Measurements from ENCODE around the gene ADCY10. TPM values are rescaled to one million over a fixed set of nuclear protein-coding genes. Genes with fewer than 3 reads are reported as not detected.
"Not testable (repeated sequence)": the region's sequence is repeated elsewhere in the genome, so short reads cannot be mapped to it uniquely, and the experiment has no call there.

ADCY10 gene
- total RNA-seq, 1 donor from 2014 or later: 1.9 TPM

DNA sequence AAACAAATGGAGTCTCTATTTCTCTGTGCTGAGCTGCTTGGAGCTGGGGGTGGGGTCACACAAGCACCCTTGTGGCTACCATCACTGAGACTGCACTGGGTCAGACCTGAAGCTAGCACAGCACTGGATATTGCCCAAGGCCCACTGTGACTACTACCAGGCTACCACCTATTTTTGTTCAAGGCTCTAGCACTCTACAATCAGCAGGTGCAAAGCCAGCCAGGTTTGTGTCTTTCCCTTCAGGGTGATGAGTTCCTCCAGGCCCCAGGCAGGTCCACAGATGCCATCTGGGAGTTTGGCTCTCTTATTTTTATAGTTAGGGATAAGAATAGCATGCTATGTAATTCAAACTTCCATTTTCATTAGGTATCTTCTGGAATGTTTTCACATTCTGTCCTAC lies 23.5 kb downstream of the ADCY10 start:
- DNase-seq (ENCODE audit: low spot score): no peak

DNA sequence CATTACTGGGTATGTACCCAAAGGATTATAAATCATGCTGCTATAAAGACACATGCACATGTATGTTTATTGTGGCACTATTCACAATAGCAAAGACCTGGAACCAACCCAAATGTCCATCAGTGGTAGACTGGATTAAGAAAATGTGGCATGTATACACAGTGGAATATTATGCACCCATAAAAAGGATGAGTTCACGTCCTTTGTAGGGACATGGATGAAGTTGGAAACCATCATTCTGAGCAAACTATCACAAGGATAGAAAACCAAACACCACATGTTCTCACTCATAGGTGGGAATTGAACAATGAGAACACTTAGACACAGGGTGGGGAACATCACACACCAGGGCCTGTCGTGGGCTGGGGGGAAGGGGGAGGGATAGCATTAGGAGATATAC lies 26.7 kb downstream of the ADCY10 start:
- not testable (repeated sequence) for DNase-seq (ENCODE audit: low spot score)

DNA sequence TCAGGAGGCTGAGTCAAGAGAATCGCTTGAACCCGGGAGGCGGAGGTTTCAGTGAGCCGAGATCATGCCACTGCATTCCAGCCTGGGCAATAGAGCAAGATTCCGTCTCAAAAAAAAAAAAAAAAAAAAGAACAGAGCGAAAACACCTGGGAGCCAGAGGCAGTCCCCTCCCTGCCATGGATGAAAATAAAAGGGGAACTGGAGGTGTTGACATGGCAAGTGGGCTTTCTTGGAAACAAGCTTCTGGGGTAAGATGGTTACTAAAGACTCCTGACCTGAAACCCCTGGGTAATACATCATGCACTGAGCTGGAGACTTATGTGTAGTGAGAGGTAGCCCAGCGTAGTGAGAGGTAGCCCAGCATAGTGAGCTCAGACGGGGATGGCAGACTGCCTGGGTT lies 31.6 kb downstream of the ADCY10 start:
- no peak for DNase-seq (ENCODE audit: low spot score)

GRCh38 chr1:167881786-167882185 lies 32.1 kb downstream of the ADCY10 start:
- no peak for DNase-seq (ENCODE audit: low spot score)

DNA sequence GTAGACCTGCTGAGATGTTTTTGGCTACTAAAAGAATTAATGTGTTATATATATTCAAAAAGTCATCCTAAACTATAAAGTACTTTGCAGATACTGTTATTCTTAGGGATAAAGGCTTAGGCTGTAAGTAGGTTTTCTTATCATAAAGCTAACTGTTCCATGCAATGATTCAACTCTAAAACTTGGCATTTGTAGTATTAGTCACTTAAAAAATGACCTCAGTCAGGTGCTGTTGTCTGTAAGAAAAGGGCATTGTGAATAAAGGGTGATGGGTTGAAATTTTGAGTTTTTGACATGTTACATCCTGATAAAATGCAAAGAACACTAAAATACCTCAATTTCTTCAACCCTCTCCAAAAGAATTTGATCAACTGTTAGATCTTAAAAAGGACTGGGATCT lies 32.9 kb downstream of the ADCY10 start:
- peak; percentile 12 for DNase-seq (ENCODE audit: low spot score)

DNA sequence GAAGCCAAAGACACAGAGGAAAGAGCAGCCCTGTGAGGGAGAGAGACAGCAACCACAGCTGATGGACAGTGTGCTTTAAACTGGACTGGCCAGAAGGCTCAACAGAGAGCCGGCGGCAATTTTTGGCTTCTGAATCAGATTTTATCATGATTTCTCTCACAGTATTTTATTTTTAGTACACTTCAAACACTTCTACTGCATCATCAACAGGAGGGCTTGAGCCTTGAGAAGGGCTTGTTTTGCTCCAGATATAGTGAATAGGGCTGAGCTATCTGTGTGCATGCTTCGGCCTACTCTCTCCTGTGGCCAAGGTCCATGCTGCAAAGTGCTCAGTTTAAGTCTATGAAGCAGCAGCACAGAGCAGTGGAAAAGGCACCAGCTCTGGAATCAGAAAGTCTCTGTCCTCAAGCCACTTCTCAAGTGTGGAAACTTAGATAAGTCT lies 33.3 kb downstream of the ADCY10 start:
- DNase-seq (ENCODE audit: low spot score): peak; percentile 30

DNA sequence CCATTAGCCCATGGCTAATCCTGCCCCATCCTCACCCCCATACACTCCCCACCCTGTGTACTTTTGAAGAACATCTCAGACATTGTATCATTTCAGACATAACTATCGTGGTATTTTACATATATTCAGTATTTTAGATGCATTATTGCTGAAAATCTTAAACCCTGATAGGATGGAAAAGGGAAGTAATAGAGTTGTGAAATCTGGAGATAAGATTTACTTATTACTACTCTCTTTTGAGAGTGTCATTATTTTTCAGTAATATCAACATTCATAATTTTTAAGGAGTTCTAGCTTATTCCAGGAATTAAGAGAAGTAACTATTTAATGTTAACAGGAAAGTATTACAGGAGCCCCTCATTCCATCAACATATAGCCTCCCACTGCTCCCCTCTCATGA lies 34.4 kb downstream of the ADCY10 start:
- DNase-seq (ENCODE audit: low spot score): no peak

- no peak for DNase-seq (ENCODE audit: low spot score)
Measured at GRCh38 chr1:167878372-167879160, 35.4 kb downstream of the ADCY10 start.

DNA sequence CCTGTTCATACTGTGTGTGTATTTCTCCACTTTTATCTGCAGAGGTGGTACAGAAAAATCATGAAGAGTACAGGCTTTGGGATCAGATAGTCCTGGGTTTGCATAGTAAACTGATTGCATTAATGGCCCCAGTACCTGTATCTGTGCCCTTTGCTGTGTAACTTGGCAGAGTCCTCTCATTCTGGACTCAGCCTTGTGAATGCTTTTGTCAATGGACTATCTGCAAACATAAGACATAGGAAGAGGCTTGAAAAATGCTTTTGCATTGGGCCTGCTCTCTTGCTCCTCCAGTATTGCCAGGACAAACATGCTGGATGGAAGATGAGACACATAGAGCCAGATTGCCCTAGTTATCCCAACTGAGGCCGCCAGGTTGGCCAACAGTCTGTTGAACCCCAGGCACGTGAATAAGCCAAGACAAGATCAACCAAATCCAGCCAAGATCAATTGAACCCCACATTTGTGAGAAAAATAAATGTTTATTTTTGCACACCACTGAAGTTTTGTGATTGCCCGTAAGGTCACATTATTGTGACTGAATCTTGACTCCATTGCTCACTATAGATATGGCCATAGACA lies 37.2 kb downstream of the ADCY10 start:
- no peak for DNase-seq (ENCODE audit: low spot score)

GRCh38 chr1:167871331-167871730 lies 42.6 kb downstream of the ADCY10 start:
- no peak for DNase-seq (ENCODE audit: low spot score)

DNA sequence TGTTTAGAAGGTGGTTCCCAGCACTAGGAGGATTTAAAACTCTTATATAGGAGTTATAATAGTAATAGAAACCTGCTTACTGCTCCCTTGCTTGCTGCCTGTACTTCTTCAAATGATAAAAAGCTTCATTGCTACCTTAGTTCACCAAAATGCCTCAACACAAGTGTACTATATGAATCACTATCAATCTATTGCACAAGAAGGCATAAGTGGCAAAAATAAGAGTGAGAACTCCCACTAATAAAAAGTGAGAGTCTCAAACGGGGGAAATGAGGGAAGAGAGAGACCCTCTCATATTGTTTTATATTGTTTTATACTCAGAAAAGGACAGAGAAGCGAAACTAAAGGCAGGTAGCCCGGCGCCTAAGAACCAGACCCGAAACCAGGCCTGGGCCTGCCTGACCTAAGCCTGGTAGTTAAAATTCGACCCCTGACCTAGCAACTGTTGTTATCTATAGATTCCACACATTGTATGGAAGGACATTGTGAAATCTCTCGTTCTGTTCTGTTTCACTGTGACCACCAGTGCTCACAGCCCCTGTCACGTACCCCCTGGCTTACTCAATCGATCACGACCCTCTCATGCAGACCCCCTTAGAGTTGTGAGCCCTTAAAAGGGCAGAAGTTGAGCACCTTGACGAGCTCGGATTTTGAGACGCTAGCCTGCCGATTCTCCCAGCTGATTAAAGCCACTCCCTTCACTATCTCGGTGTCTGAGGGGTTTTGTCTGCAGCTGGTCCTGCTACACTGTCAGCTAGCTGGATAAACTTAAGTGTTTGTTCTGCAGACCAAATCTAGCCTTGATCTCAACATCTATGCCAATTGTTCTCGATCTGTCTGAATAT lies 44.6 kb downstream of the ADCY10 start:
- peak; percentile 4 for DNase-seq (ENCODE audit: low spot score)

DNA sequence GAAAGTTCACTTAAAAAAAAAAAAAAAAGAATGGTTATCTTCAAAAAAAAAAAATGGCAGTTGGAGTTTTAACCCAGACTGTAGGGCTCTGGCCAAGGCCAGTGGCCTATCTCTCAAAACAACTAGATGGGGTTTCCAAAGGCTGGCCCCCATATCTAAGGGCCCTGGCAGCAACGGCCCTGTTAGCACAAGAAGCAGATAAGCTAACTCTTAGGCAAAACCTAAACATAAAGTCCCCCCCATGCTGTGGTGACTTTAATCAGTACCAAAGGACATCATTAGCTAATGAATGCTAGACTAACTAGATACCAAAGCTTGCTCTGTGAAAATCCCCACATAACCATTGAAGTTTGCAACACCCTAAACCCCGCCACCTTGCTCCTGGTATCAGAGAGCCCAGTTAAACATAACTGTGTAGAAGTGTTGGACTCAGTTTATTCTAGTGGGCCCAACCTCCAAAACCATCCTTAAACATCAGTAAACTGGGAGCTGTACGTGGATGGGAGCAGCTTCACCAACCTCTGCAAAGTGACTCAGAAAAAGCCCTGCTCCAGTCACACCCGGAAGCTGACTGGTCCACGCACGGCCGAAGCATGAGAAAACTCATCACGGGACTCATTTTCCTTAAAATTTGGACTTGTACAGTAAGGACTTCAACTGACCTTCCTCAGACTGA lies 47.1 kb downstream of the ADCY10 start:
- not testable (repeated sequence) for DNase-seq (ENCODE audit: low spot score)

DNA sequence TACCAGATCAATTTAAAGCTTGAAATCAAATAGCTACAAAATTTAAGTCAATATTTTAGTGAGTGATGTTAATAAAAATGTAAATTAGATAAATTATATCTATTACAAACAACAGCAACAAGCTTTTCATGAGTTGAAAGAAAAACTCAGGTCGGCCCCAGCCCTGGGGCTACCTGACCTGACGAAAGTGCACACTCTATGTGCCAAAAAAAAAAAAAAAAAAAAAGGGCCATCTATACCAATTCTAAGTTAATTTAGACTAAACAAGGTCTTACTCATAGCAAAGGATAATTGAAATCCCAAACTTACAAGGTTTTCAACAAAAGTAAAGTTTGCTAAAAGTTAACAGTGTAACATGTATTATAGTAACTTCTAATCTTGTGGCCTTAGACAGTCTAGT lies 47.6 kb downstream of the ADCY10 start:
- not testable (repeated sequence) for DNase-seq (ENCODE audit: low spot score)

- not testable (repeated sequence) for DNase-seq (ENCODE audit: low spot score)
Measured at GRCh38 chr1:167865804-167866308, 48.1 kb downstream of the ADCY10 start.

- not testable (repeated sequence) for DNase-seq (ENCODE audit: low spot score)
Measured at GRCh38 chr1:167865193-167865592, 48.7 kb downstream of the ADCY10 start.

GRCh38 chr1:167864392-167865032 lies 49.4 kb downstream of the ADCY10 start:
- no peak for DNase-seq (ENCODE audit: low spot score)

DNA sequence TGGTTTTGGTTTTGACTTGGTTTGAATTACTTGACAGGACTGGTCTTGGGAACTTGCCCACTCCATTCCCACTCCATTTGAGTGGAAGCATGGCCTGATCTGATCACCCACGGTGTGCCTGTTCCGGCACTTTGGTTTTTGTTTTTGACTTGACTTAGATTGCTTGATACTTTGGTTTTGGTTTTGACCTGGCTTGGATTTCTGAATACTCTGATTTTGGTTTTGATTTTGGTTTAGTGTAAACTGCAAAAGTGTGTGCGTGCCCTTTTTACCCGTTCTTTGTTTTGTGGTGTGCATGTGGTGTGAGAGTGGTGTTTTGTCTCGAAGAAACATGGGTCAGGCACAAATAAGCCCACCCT lies 50.0 kb downstream of the ADCY10 start:
- DNase-seq (ENCODE audit: low spot score): no peak

- not testable (repeated sequence) for DNase-seq (ENCODE audit: low spot score)
Measured at GRCh38 chr1:167863191-167863920, 50.6 kb downstream of the ADCY10 start.

GRCh38 chr1:167862432-167863076 lies 51.4 kb downstream of the ADCY10 start:
- no peak for DNase-seq (ENCODE audit: low spot score)
